Eye (tissue), 1 donor: Measurements from ENCODE around the gene RAP2B.
A peak's percentile ranks its signal among the peaks of the same experiment; 100 is the strongest.
"Not testable (repeated sequence)": the region's sequence is repeated elsewhere in the genome, so short reads cannot be mapped to it uniquely, and the experiment has no call there.

ENCODE experiments used
- DNase-seq: peaks from one replicate; pipeline ENCODE4 v3.0.0-alpha.2; 2015

The RAP2B gene

GRCh38 chr3:153161138-153161713, 800 bp upstream of the RAP2B start:
- peak; percentile 99 for DNase-seq

- peak; percentile 85 for DNase-seq
Observed at GRCh38 chr3:153162513-153163392, 727 bp downstream of the RAP2B start.

- no peak for DNase-seq
Observed at GRCh38 chr3:153163393-153163724, 1.3 kb downstream of the RAP2B start.

GRCh38 chr3:153163756-153164550, 1.9 kb downstream of the RAP2B start:
- DNase-seq, result no peak

- DNase-seq, result peak; percentile 27
Observed at GRCh38 chr3:153165261-153165681, 3.2 kb downstream of the RAP2B start.

- DNase-seq, result no peak
Observed at GRCh38 chr3:153166206-153166605, 4.2 kb downstream of the RAP2B start.

- no peak for DNase-seq
Observed at GRCh38 chr3:153166796-153167195, 4.8 kb downstream of the RAP2B start.

- no peak for DNase-seq
Observed at GRCh38 chr3:153169793-153170383, 7.9 kb downstream of the RAP2B start.

GRCh38 chr3:153171256-153171655, 9.2 kb downstream of the RAP2B start:
- DNase-seq, result no peak

- DNase-seq, result no peak
Observed at GRCh38 chr3:153171918-153172317, 9.9 kb downstream of the RAP2B start.

GRCh38 chr3:153172796-153173757, 11.1 kb downstream of the RAP2B start:
- no peak for DNase-seq

GRCh38 chr3:153173758-153174516, 11.9 kb downstream of the RAP2B start:
- DNase-seq, result no peak

- no peak for DNase-seq
Observed at GRCh38 chr3:153176197-153176596, 14.2 kb downstream of the RAP2B start.

GRCh38 chr3:153180860-153181372, 18.9 kb downstream of the RAP2B start:
- no peak for DNase-seq

GRCh38 chr3:153182501-153183293, 20.7 kb downstream of the RAP2B start:
- DNase-seq, result no peak

GRCh38 chr3:153190923-153191322, 28.9 kb downstream of the RAP2B start:
- DNase-seq, result no peak

GRCh38 chr3:153192327-153192726, 30.3 kb downstream of the RAP2B start:
- DNase-seq, result no peak

- DNase-seq, result not testable (repeated sequence)
Observed at GRCh38 chr3:153193786-153194476, 31.9 kb downstream of the RAP2B start.

- no peak for DNase-seq
Observed at GRCh38 chr3:153195349-153195879, 33.4 kb downstream of the RAP2B start.
